Bronchial epithelial cell (primary cell): ENCODE measurements around the gene F12. TPM values are rescaled to one million over a fixed set of nuclear protein-coding genes. Genes with fewer than 3 reads are reported as not detected.

Experiments used
- DNase-seq: peaks from one replicate; pipeline ENCODE4 v3.0.0-alpha.2; 2010; ENCODE audit warnings: low read depth
- FAIRE-seq: peaks from 2 replicates; lab custom pipeline; 2011; peaks lifted over from hg19 to GRCh38; lab: Jason Lieb, UNC
- H3K27me3 ChIP-seq: 2 replicates; pipeline ENCODE4 v1.5.1; 2011; ENCODE audit warnings: low read length; ENCODE audit not compliant: control insufficient read depth, insufficient read depth
- H3K36me3 ChIP-seq: 2 replicates; pipeline ENCODE4 v1.5.1; 2011; ENCODE audit warnings: low read length; ENCODE audit not compliant: control insufficient read depth, insufficient read depth
- H3K4me3 ChIP-seq: 2 replicates; pipeline ENCODE4 v1.5.1; 2011; ENCODE audit warnings: mild to moderate bottlenecking, low read depth, low read length, control low read depth
- CTCF ChIP-seq: IDR thresholded peaks from 2 replicates; pipeline ENCODE4 v1.5.1; 2011; ENCODE audit warnings: mild to moderate bottlenecking, moderate library complexity, low read length, control low read depth, inconsistent platforms; ENCODE audit not compliant: insufficient read depth, severe bottlenecking
- total RNA-seq: library from RNA; depleted of rRNA; stranded (reverse); fragments of >200 nt; gene quantifications from 2 replicates; pipeline ENCODE4 v1.2.1, GENCODE V29; 2014

Gene F12
- total RNA-seq, 1 donor from 2014 or later = 7.9 TPM

- H3K4me3 ChIP-seq = peak overlapping the region; percentile 55
- peaks cover 7% of the 10 kb centered on the region for H3K27me3 ChIP-seq
- TF ChIP-seq CTCF = no peak
- no peak for FAIRE-seq
- H3K36me3 ChIP-seq = no peaks in the 10 kb centered on the region
- DNase-seq = no peak
Observed at GRCh38 chr5:177404641-177405179, 4.7 kb downstream of the F12 start.

- peak; percentile 56 for DNase-seq
- no peak for FAIRE-seq
- TF ChIP-seq CTCF = peak; percentile 86
- H3K36me3 ChIP-seq = no peaks in the 10 kb centered on the region
- peak overlapping the region; percentile 55 for H3K4me3 ChIP-seq
- H3K27me3 ChIP-seq = peaks cover 7% of the 10 kb centered on the region
Observed at GRCh38 chr5:177403792-177404640, 5.3 kb downstream of the F12 start.

GRCh38 chr5:177403102-177403791 is 6.1 kb downstream of the F12 start:
- Histone ChIP-seq H3K27me3 (peaks cover 7% of the 10 kb centered on the region), H3K36me3 (no peaks in the 10 kb centered on the region), H3K4me3 (peak overlapping the region; percentile 55)
- DNase-seq = peak; percentile 31
- no peak for TF ChIP-seq CTCF
- FAIRE-seq = no peak

GRCh38 chr5:177402271-177403043 is 6.9 kb downstream of the F12 start:
- Histone ChIP-seq H3K36me3 (no peaks in the 10 kb centered on the region), H3K27me3 (peaks cover 7% of the 10 kb centered on the region), H3K4me3 (peak overlapping the region; percentile 55)
- no peak for FAIRE-seq
- DNase-seq = peak; percentile 79
- TF ChIP-seq CTCF = peak; percentile 90

- peaks cover 6% of the 10 kb centered on the region for H3K27me3 ChIP-seq
- no peaks in the 10 kb centered on the region for H3K36me3 ChIP-seq
- H3K4me3 ChIP-seq = no peak within 1 kb of the TSS
- DNase-seq = no peak
- no peak for TF ChIP-seq CTCF
- FAIRE-seq = no peak
Observed at GRCh38 chr5:177399997-177400868, 9.1 kb downstream of the F12 start, which contains the start of gene PFN3. Gene PFN3 (minus strand): TSS chr5:177400661. CDS start chr5:177400576, 85 bp downstream.
